ENCODE measurements around the gene FBXL12.

- TF ChIP-seq RAD21 (IDR thresholded peaks at IDR 0.05) (no peak), CTCF (IDR thresholded peaks at IDR 0.05; ENCODE audit: low read depth, low read length, missing input control) (no peak), MAX (IDR thresholded peaks at IDR 0.05) (no peak), RXRA (IDR thresholded peaks at IDR 0.05) (no peak), ATF3 (IDR thresholded peaks at IDR 0.05) (no peak), JUND (IDR thresholded peaks at IDR 0.05) (no peak), ZBTB33 (IDR thresholded peaks at IDR 0.05) (no peak), YY1 (IDR thresholded peaks at IDR 0.05) (no peak), REST (IDR thresholded peaks at IDR 0.05) (no peak), FOXA1 (IDR thresholded peaks at IDR 0.05) (no peak), GABPA (IDR thresholded peaks at IDR 0.05 in 1 of 2, conservative IDR thresholded peaks at IDR 0.05 in 1 of 2) (no peak), FOXA2 (IDR thresholded peaks at IDR 0.05) (no peak), HNF4A (conservative IDR thresholded peaks at IDR 0.05) (no peak), TAF1 (conservative IDR thresholded peaks at IDR 0.05) (no peak)
These were observed 42.6 kb upstream of the FBXL12 start for GRCh38 chr19:9861503-9861902.

Data from liver (tissue), 3 donors.